Caco-2 (cell line): Measurements from ENCODE around the gene NOX3. TPM values are rescaled to one million over a fixed set of nuclear protein-coding genes. Genes with fewer than 3 reads are reported as not detected.

ENCODE experiments used
- BruUV-seq: library from RNA; stranded (reverse); fragments of 400-500 nt; replicated peaks from 2 replicates; lab custom pipeline; 2021; lab: Mats Ljungman, UMichigan
- CTCF ChIA-PET: fragments of 300-600 bp; sonication (Branson Sonifier 250); formaldehyde crosslinking; loops from one replicate; lab custom pipeline; 2022; ENCODE audit warnings: antibody characterized with exemption; lab: Charles Lee
- POLR2A ChIA-PET: fragments of 300-600 bp; sonication (Branson Sonifier 250); formaldehyde crosslinking; loops from one replicate; lab custom pipeline; 2022; ENCODE audit warnings: antibody characterized with exemption; lab: Charles Lee
- DNase-seq, 2 experiments: peaks; one replicate each; pipeline versions ENCODE4 v3.0.0 to v3.0.0-alpha.2; 2020 to 2022
- H3K27me3 ChIP-seq: replicated peaks from 2 replicates; pipeline ENCODE4 v1.6.0; 2011; ENCODE audit warnings: low read length; ENCODE audit not compliant: control insufficient read depth, insufficient read depth
- H3K36me3 ChIP-seq: 2 replicates; pipeline ENCODE4 v1.5.1; 2011; ENCODE audit warnings: low read length; ENCODE audit not compliant: control insufficient read depth, insufficient read depth
- H3K4me1 ChIP-seq: fragments of 250-450 bp; sonication (Bioruptor Pico); 2 replicates; pipeline ENCODE4 v1.5.1; 2020; ENCODE audit warnings: mild to moderate bottlenecking
- H3K4me3 ChIP-seq: 2 replicates; pipeline ENCODE4 v1.5.1; 2011; ENCODE audit warnings: low read depth, mild to moderate bottlenecking, control low read depth, low read length
- H3K9me3 ChIP-seq: fragments of 250-450 bp; sonication (Bioruptor Pico); 2 replicates; pipeline ENCODE4 v1.5.1; 2020; ENCODE audit warnings: mild to moderate bottlenecking, moderate library complexity
- H3K27ac Mint-ChIP-seq: one replicate; pipeline ENCODE4 v1.8.0; 2022; ENCODE audit warnings: mixed read lengths; ENCODE audit not compliant: unreplicated experiment
- H3K27me3 Mint-ChIP-seq: one replicate; pipeline ENCODE4 v1.8.0; 2022; ENCODE audit warnings: mixed read lengths; ENCODE audit not compliant: insufficient read depth, unreplicated experiment
- H3K36me3 Mint-ChIP-seq: one replicate; pipeline ENCODE4 v1.8.0; 2022; ENCODE audit warnings: mild to moderate bottlenecking, mixed read lengths; ENCODE audit not compliant: insufficient read depth, unreplicated experiment
- H3K4me1 Mint-ChIP-seq: one replicate; pipeline ENCODE4 v1.8.0; 2022; ENCODE audit warnings: low read depth, mixed read lengths; ENCODE audit not compliant: unreplicated experiment
- H3K4me3 Mint-ChIP-seq: one replicate; pipeline ENCODE4 v1.8.0; 2022; ENCODE audit warnings: mild to moderate bottlenecking, moderate library complexity, mixed read lengths; ENCODE audit not compliant: unreplicated experiment
- H3K9me3 Mint-ChIP-seq: one replicate; pipeline ENCODE4 v1.8.0; 2022; ENCODE audit warnings: mixed read lengths; ENCODE audit not compliant: unreplicated experiment
- CTCF ChIP-seq, 2 experiments: fragments of 200-600 bp in 1 of 2; IDR thresholded peaks; 1 replicate in 1 of 2; 2 replicates in 1 of 2; pipeline versions ENCODE4 v1.5.1 to v1.8.0; 2011 to 2022; ENCODE audit warnings: antibody characterized with exemption in 1 of 2, control low read depth in 1 of 2, inconsistent platforms in 1 of 2, low read depth in 1 of 2, low read length in 1 of 2, mild to moderate bottlenecking in 1 of 2, moderate library complexity in 1 of 2; ENCODE audit not compliant: insufficient read depth in 1 of 2, severe bottlenecking in 1 of 2, unreplicated experiment in 1 of 2
- intact Hi-C: fragments of 100-400 bp; cut with micrococcal nuclease; formaldehyde crosslinking; loops from one replicate; pipeline ENCODE4 v1.10.0; 2022; ENCODE audit not compliant: unreplicated experiment
- total RNA-seq: library from RNA; stranded (reverse); gene quantifications from 2 replicates; pipeline ENCODE4 v1.2.3, GENCODE V29; 2022

Gene NOX3
- total RNA-seq, 1 experiment from 2014 or later, result not detected

- DNase-seq, result no peak
- ChIA-PET POLR2A (no interaction called here), CTCF (no interaction called here)
- Histone ChIP-seq H3K9me3 (no peaks in the 10 kb centered on the region), H3K4me3 (no peak overlapping the region), H3K4me1 (peaks cover 7% of the 10 kb centered on the region; the same call in 1 of the 2 replicates), H3K27me3 (no peaks in the 10 kb centered on the region), H3K36me3 (no peaks in the 10 kb centered on the region)
- intact Hi-C loops, result no loop called here
- H3K27ac Mint-ChIP-seq, result no peak overlapping the region
- H3K36me3 Mint-ChIP-seq, result no peaks in the 10 kb centered on the region
- no peaks in the 10 kb centered on the region for H3K27me3 Mint-ChIP-seq
- no TSS peak for BruUV-seq
- no peak overlapping the region for H3K4me3 Mint-ChIP-seq
- TF ChIP-seq CTCF (IDR thresholded peaks at IDR 0.05; ENCODE audit: insufficient read depth in 1 of 2, low read depth in 1 of 2, low read length in 1 of 2, severe bottlenecking in 1 of 2, unreplicated experiment in 1 of 2), result no peak
- H3K9me3 Mint-ChIP-seq, result no peaks in the 10 kb centered on the region
- H3K4me1 Mint-ChIP-seq, result no peaks in the 10 kb centered on the region
These were observed 43.3 kb downstream of the NOX3 start for GRCh38 chr6:155412335-155412734.

GRCh38 chr6:155411154-155412052 is 44.2 kb downstream of the NOX3 start:
- no peak overlapping the region for H3K4me3 Mint-ChIP-seq
- H3K4me1 Mint-ChIP-seq, result no peaks in the 10 kb centered on the region
- H3K9me3 Mint-ChIP-seq, result no peaks in the 10 kb centered on the region
- no peak for DNase-seq
- ChIA-PET POLR2A (no interaction called here), CTCF (no interaction called here)
- TF ChIP-seq CTCF (IDR thresholded peaks at IDR 0.05; ENCODE audit: insufficient read depth in 1 of 2, low read depth in 1 of 2, low read length in 1 of 2, severe bottlenecking in 1 of 2, unreplicated experiment in 1 of 2), result no peak
- Histone ChIP-seq H3K4me1 (peaks cover 7% of the 10 kb centered on the region; the same call in 1 of the 2 replicates), H3K27me3 (no peaks in the 10 kb centered on the region), H3K9me3 (no peaks in the 10 kb centered on the region), H3K36me3 (no peaks in the 10 kb centered on the region), H3K4me3 (no peak overlapping the region)
- no TSS peak for BruUV-seq
- no peaks in the 10 kb centered on the region for H3K36me3 Mint-ChIP-seq
- no peak overlapping the region for H3K27ac Mint-ChIP-seq
- no peaks in the 10 kb centered on the region for H3K27me3 Mint-ChIP-seq
- intact Hi-C loops, result no loop called here

GRCh38 chr6:155409391-155409790 is 46.2 kb downstream of the NOX3 start:
- Histone ChIP-seq H3K4me3 (no peak overlapping the region), H3K9me3 (no peaks in the 10 kb centered on the region), H3K27me3 (no peaks in the 10 kb centered on the region), H3K36me3 (no peaks in the 10 kb centered on the region; the same call in 1 of the 2 replicates), H3K4me1 (peaks cover 7% of the 10 kb centered on the region; the same call in 1 of the 2 replicates)
- DNase-seq, result no peak
- Mint-ChIP-seq H3K27me3 (no peaks in the 10 kb centered on the region), H3K4me1 (no peaks in the 10 kb centered on the region), H3K9me3 (no peaks in the 10 kb centered on the region), H3K4me3 (no peak overlapping the region), H3K36me3 (no peaks in the 10 kb centered on the region), H3K27ac (no peak overlapping the region)
- no peak for TF ChIP-seq CTCF (IDR thresholded peaks at IDR 0.05; ENCODE audit: insufficient read depth in 1 of 2, low read depth in 1 of 2, low read length in 1 of 2, severe bottlenecking in 1 of 2, unreplicated experiment in 1 of 2)
- no TSS peak for BruUV-seq
- intact Hi-C loops, result no loop called here
- CTCF ChIA-PET, result no interaction called here
- POLR2A ChIA-PET, result no interaction called here
